Stimulated activated naive CD8-positive, alpha-beta T cell treated with anti-CD3 and anti-CD28 coated beads, Interleukin-15, amount 100 ng/mL, for 72 hours (primary cell): ENCODE data around the gene NPFFR1.
"Not testable (repeated sequence)": the region's sequence is repeated elsewhere in the genome, so short reads cannot be mapped to it uniquely, and the experiment has no call there.

Experiments
- ATAC-seq: fragments of 150-1000 bp; cut with Tn5 transposase; 2 replicates; pipeline ENCODE4 v1.10.0; 2021; ENCODE audit warnings: mild to moderate bottlenecking, moderate library complexity
- DNase-seq, 2 donors: peaks; one replicate each; pipeline ENCODE4 v3.0.0; 2021 to 2022
- H3K27ac Mint-ChIP-seq, 2 donors: one replicate each; pipeline ENCODE4 v1.8.0; 2022; ENCODE audit warnings: mild to moderate bottlenecking in 2 of 2, mixed read lengths in 2 of 2, moderate library complexity in 2 of 2
- H3K27me3 Mint-ChIP-seq: one replicate; pipeline ENCODE4 v1.8.0; 2022; ENCODE audit warnings: mixed read lengths
- H3K4me1 Mint-ChIP-seq: one replicate; pipeline ENCODE4 v1.8.0; 2022; ENCODE audit warnings: mild to moderate bottlenecking, mixed read lengths
- H3K4me3 Mint-ChIP-seq, 2 donors: one replicate each; pipeline ENCODE4 v1.8.0; 2022; ENCODE audit warnings: mild to moderate bottlenecking in 2 of 2, mixed read lengths in 2 of 2, moderate library complexity in 1 of 2
- H3K9me3 Mint-ChIP-seq, 2 donors: one replicate each; pipeline ENCODE4 v1.8.0; 2022; ENCODE audit warnings: mixed read lengths in 2 of 2

The NPFFR1 gene

GRCh38 chr10:70233109-70233938 lies 50.5 kb downstream of the NPFFR1 start, which contains the start of gene PPA1:
TSS of gene PPA1 (minus strand) at chr10:70233429. CDS start at chr10:70233327, 102 bp downstream.
- H3K4me3 Mint-ChIP-seq: peak within 1 kb of the TSS; percentile 80 to 87
- ATAC-seq: peak; percentile 94
- no peaks in the 10 kb centered on the region for H3K9me3 Mint-ChIP-seq
- H3K27ac Mint-ChIP-seq: peak within 1 kb of the TSS; percentile 95 to 99
- DNase-seq: peak; percentile 99
- peaks cover 38% of the 10 kb centered on the region for H3K4me1 Mint-ChIP-seq
- no peaks in the 10 kb centered on the region for H3K27me3 Mint-ChIP-seq

- peaks cover 38% of the 10 kb centered on the region for H3K4me1 Mint-ChIP-seq
- H3K27ac Mint-ChIP-seq: peak overlapping the region; percentile 38 to 99
- H3K9me3 Mint-ChIP-seq: no peaks in the 10 kb centered on the region
- H3K27me3 Mint-ChIP-seq: no peaks in the 10 kb centered on the region
- ATAC-seq: no peak
- H3K4me3 Mint-ChIP-seq: peak overlapping the region; percentile 80 to 87
- DNase-seq: no peak
Measured at GRCh38 chr10:70232859-70233108, 51.0 kb downstream of the NPFFR1 start.

DNA sequence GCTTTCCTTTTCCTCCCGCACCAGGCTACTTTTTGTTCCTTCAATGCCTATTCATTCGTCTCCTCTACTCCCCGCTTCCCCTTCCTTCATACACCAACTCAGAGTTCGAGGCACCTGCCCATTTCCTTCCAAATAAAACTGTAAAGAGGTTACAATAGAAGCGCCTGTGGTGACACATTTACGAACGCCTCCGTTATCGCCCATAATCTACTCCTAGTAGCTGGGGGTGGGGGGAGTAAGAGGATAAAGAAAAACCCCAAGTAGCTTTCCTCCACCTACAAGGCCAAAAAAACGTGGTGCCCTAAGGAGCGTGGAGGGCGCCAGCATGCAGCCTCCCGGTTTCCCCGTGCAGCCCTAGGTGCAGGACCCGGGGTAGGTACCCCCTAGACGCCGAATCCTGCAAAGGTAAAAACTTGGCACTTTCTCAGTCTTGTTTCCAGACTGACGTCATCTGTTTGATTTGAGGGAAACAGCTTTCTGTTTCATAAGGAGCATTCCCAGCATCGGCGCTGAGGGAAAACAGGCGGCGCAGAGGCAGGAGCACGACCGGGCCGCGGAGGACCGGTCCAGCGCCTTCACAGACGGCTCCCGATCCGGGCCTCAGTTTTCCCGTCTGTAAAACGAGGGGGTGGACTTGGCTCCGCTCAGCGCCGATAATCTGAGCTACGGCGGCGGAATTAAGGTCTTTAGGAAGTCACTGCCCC lies 51.5 kb downstream of the NPFFR1 start:
- H3K4me1 Mint-ChIP-seq: peaks cover 39% of the 10 kb centered on the region
- H3K27me3 Mint-ChIP-seq: no peaks in the 10 kb centered on the region
- DNase-seq: peak; percentile 36 to 49
- ATAC-seq: peak; percentile 39
- peak overlapping the region; percentile 80 to 87 for H3K4me3 Mint-ChIP-seq
- H3K27ac Mint-ChIP-seq: peak overlapping the region; percentile 38 to 99
- no peaks in the 10 kb centered on the region for H3K9me3 Mint-ChIP-seq

DNA sequence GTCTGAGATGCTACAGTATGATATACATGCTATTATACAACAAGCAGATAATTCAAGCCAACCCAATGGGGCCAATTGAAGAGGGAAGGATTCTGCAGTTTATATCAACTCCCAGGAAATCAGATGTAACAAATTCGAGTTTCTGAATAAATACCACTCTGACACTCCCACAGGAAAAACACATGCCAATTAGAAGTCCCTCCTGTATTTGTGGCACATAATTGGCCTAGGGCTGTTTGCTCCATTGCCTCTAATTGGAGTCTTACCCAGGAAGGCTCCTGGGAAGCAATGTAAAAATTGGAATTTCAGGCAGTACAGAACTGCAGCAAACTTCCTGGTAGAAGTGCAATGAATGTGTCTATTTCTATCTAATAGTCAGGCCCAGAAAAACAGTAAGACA lies 55.3 kb downstream of the NPFFR1 start:
- Mint-ChIP-seq H3K4me1 (peaks cover 50% of the 10 kb centered on the region), H3K4me3 (no peak overlapping the region), H3K9me3 (no peaks in the 10 kb centered on the region), H3K27me3 (no peaks in the 10 kb centered on the region), H3K27ac (peak overlapping the region in 1 of 2 donors; percentile 13)
- DNase-seq (no peak), ATAC-seq (no peak)

- ATAC-seq (no peak), DNase-seq (no peak)
- peaks cover 55% of the 10 kb centered on the region for H3K4me1 Mint-ChIP-seq
- no peak overlapping the region for H3K27ac Mint-ChIP-seq
- H3K27me3 Mint-ChIP-seq: no peaks in the 10 kb centered on the region
- no peak overlapping the region for H3K4me3 Mint-ChIP-seq
- H3K9me3 Mint-ChIP-seq: no peaks in the 10 kb centered on the region
Measured at GRCh38 chr10:70227548-70228320, 56.1 kb downstream of the NPFFR1 start.

GRCh38 chr10:70223728-70224127 lies 60.1 kb downstream of the NPFFR1 start:
- ATAC-seq (no peak), DNase-seq (no peak)
- H3K27me3 Mint-ChIP-seq: no peaks in the 10 kb centered on the region
- peak overlapping the region in 1 of 2 donors; percentile 81 for H3K27ac Mint-ChIP-seq
- no peak overlapping the region for H3K4me3 Mint-ChIP-seq
- peaks cover 42% of the 10 kb centered on the region for H3K4me1 Mint-ChIP-seq
- no peaks in the 10 kb centered on the region for H3K9me3 Mint-ChIP-seq

- not testable (repeated sequence) for H3K4me3 Mint-ChIP-seq, H3K27me3 Mint-ChIP-seq, H3K27ac Mint-ChIP-seq, ATAC-seq, DNase-seq, H3K9me3 Mint-ChIP-seq
- peaks cover 40% of the 10 kb centered on the region for H3K4me1 Mint-ChIP-seq
Measured at GRCh38 chr10:70222811-70223447, 60.9 kb downstream of the NPFFR1 start.

- no peak for ATAC-seq
- H3K27ac Mint-ChIP-seq: no peak overlapping the region
- no peak overlapping the region for H3K4me3 Mint-ChIP-seq
- peaks cover 39% of the 10 kb centered on the region for H3K4me1 Mint-ChIP-seq
- no peaks in the 10 kb centered on the region for H3K27me3 Mint-ChIP-seq
- H3K9me3 Mint-ChIP-seq: no peaks in the 10 kb centered on the region
- DNase-seq: no peak
Measured at GRCh38 chr10:70222340-70222794, 61.4 kb downstream of the NPFFR1 start.

GRCh38 chr10:70221030-70221429 lies 62.8 kb downstream of the NPFFR1 start:
- Mint-ChIP-seq H3K9me3 (no peaks in the 10 kb centered on the region), H3K27me3 (no peaks in the 10 kb centered on the region), H3K27ac (no peak overlapping the region), H3K4me1 (peaks cover 30% of the 10 kb centered on the region), H3K4me3 (peak overlapping the region in 1 of 2 donors; percentile 20)
- no peak for DNase-seq
- no peak for ATAC-seq

DNA sequence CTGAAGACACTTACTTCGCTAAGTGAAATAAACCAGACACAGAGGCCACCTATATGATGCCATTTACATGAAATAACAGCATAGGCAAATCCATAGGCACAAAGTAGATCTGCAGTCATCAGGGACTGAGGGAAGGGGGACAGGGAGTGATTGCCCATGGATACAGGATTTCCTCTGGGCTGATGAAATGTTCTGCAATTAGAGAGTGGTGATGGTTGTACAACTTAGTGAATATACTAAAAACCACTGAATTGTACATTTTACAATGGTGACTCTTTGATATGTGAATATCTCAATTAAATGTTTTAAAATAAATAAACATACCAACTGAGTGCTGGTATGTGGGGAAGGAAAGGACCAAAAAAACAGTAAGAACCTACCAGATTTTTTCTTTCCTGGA lies 70.9 kb downstream of the NPFFR1 start:
- Mint-ChIP-seq H3K27ac (peak overlapping the region in 1 of 2 donors; percentile 86), H3K4me3 (no peak overlapping the region), H3K4me1 (no peaks in the 10 kb centered on the region), H3K27me3 (no peaks in the 10 kb centered on the region), H3K9me3 (no peaks in the 10 kb centered on the region)
- no peak for DNase-seq
- ATAC-seq: no peak

GRCh38 chr10:70212277-70212676 lies 71.5 kb downstream of the NPFFR1 start:
- H3K27me3 Mint-ChIP-seq: no peaks in the 10 kb centered on the region
- no peak overlapping the region for H3K4me3 Mint-ChIP-seq
- no peaks in the 10 kb centered on the region for H3K4me1 Mint-ChIP-seq
- peak overlapping the region; percentile 28 to 86 for H3K27ac Mint-ChIP-seq
- no peaks in the 10 kb centered on the region for H3K9me3 Mint-ChIP-seq
- ATAC-seq (no peak), DNase-seq (no peak)

- no peak for DNase-seq
- H3K9me3 Mint-ChIP-seq: no peaks in the 10 kb centered on the region
- no peak for ATAC-seq
- H3K4me1 Mint-ChIP-seq: no peaks in the 10 kb centered on the region
- no peak overlapping the region for H3K27ac Mint-ChIP-seq
- no peak overlapping the region for H3K4me3 Mint-ChIP-seq
- no peaks in the 10 kb centered on the region for H3K27me3 Mint-ChIP-seq
Measured at GRCh38 chr10:70206762-70207161, 77.0 kb downstream of the NPFFR1 start.

- no peaks in the 10 kb centered on the region for H3K27me3 Mint-ChIP-seq
- peak overlapping the region in 1 of 2 donors; percentile 24 for H3K27ac Mint-ChIP-seq
- no peak for ATAC-seq
- H3K4me1 Mint-ChIP-seq: peaks cover 27% of the 10 kb centered on the region
- DNase-seq: no peak
- no peak overlapping the region for H3K4me3 Mint-ChIP-seq
- H3K9me3 Mint-ChIP-seq: no peaks in the 10 kb centered on the region
Measured at GRCh38 chr10:70201105-70201504, 82.7 kb downstream of the NPFFR1 start.

- no peaks in the 10 kb centered on the region for H3K9me3 Mint-ChIP-seq
- ATAC-seq: no peak
- H3K4me3 Mint-ChIP-seq: no peak overlapping the region
- DNase-seq: no peak
- H3K27me3 Mint-ChIP-seq: no peaks in the 10 kb centered on the region
- H3K27ac Mint-ChIP-seq: peak overlapping the region in 1 of 2 donors; percentile 80
- H3K4me1 Mint-ChIP-seq: peaks cover 27% of the 10 kb centered on the region
Measured at GRCh38 chr10:70198696-70199466, 84.9 kb downstream of the NPFFR1 start.
